Fibroblast of lung (primary cell): ENCODE data around the gene HOXC12. TPM values are rescaled to one million over a fixed set of nuclear protein-coding genes. Genes with fewer than 3 reads are reported as not detected.

Source experiments
- DNase-seq, 2 donors: peaks; one replicate each; pipeline versions ENCODE4 v3.0.0 to v3.0.0-alpha.2; 2010; ENCODE audit warnings: low read depth in 2 of 2
- H2AFZ ChIP-seq: 2 replicates; pipeline ENCODE4 v1.5.1; 2012; ENCODE audit warnings: low read length, control low read depth, inconsistent platforms
- H3K27ac ChIP-seq: 2 replicates; pipeline ENCODE4 v1.5.1; 2011; ENCODE audit warnings: low read length, control low read depth; ENCODE audit not compliant: insufficient read depth
- H3K27me3 ChIP-seq: 2 replicates; pipeline ENCODE4 v1.5.1; 2011; ENCODE audit warnings: mild to moderate bottlenecking, low read length; ENCODE audit not compliant: control insufficient read depth, insufficient read depth
- H3K36me3 ChIP-seq: 2 replicates; pipeline ENCODE4 v1.5.1; 2011; ENCODE audit warnings: low read length; ENCODE audit not compliant: control insufficient read depth, insufficient read depth
- H3K4me1 ChIP-seq: 2 replicates; pipeline ENCODE4 v1.5.1; 2011; ENCODE audit warnings: low read length; ENCODE audit not compliant: control insufficient read depth, insufficient read depth; ENCODE audit errors: extremely low read depth
- H3K4me2 ChIP-seq: 2 replicates; pipeline ENCODE4 v1.5.1; 2011; ENCODE audit warnings: low read length, control low read depth; ENCODE audit not compliant: insufficient read depth; ENCODE audit errors: extremely low read depth
- H3K4me3 ChIP-seq, 4 experiments: fragments of 200-600 bp in 1 of 4; sonication (generic) in 1 of 4; replicated peaks in 1 of 4; 2 replicates each; pipeline ENCODE4 v1.5.1; 2011 to 2016; ENCODE audit warnings: low read length in 4 of 4, low read depth in 3 of 4, mild to moderate bottlenecking in 3 of 4, control low read depth in 2 of 4, inconsistent platforms in 1 of 4, mixed read lengths in 1 of 4; ENCODE audit not compliant: insufficient read depth in 1 of 4; ENCODE audit errors: control extremely low read depth in 1 of 4
- H3K79me2 ChIP-seq: 2 replicates; pipeline ENCODE4 v1.5.1; 2012; ENCODE audit warnings: mild to moderate bottlenecking, low read length, inconsistent platforms; ENCODE audit not compliant: control insufficient read depth, insufficient read depth
- H3K9ac ChIP-seq: 2 replicates; pipeline ENCODE4 v1.5.1; 2011; ENCODE audit warnings: mild to moderate bottlenecking, low read length, control low read depth; ENCODE audit not compliant: insufficient read depth
- H3K9me3 ChIP-seq: 2 replicates; pipeline ENCODE4 v1.5.1; 2012; ENCODE audit warnings: low read depth, low read length; ENCODE audit not compliant: control insufficient read depth, insufficient read depth
- H4K20me1 ChIP-seq: 2 replicates; pipeline ENCODE4 v1.5.1; 2011; ENCODE audit warnings: low read length; ENCODE audit not compliant: control insufficient read depth, insufficient read depth; ENCODE audit errors: extremely low read depth
- EZH2 ChIP-seq: IDR thresholded peaks from 2 replicates; pipeline ENCODE4 v1.5.1; 2012; ENCODE audit warnings: low read length, control low read depth, mild to moderate bottlenecking; ENCODE audit errors: missing control alignments
- polyA plus RNA-seq, 2 donors: library from polyadenylated mRNA; depleted of rRNA in 1 of 2; stranded (reverse) in 1 of 2; unstranded in 1 of 2; fragments of >200 nt; gene quantifications; 2 replicates each; pipeline ENCODE4 v1.2.1, GENCODE V29; 2011 to 2012; ENCODE audit warnings: missing spikeins in 1 of 2
- total RNA-seq: library from RNA; depleted of rRNA; stranded (reverse); fragments of >200 nt; gene quantifications from 2 replicates; pipeline ENCODE4 v1.2.1, GENCODE V29; 2014
- TF ChIP-seq, protein P1 (sequence below), 2 donors: IDR thresholded peaks in 1 of 2; conservative IDR thresholded peaks in 1 of 2; 1 replicate in 1 of 2; 2 replicates in 1 of 2; pipeline ENCODE4 v1.5.1; 2011 to 2012; ENCODE audit warnings: low read length in 2 of 2, control low read depth in 1 of 2, inconsistent platforms in 1 of 2, low read depth in 1 of 2, mild to moderate bottlenecking in 1 of 2

The HOXC12 gene
- total and polyA plus RNA-seq, 2 donors (not counting 1 experiment from before 2014, with no cell fraction given) = not detected

DNA sequence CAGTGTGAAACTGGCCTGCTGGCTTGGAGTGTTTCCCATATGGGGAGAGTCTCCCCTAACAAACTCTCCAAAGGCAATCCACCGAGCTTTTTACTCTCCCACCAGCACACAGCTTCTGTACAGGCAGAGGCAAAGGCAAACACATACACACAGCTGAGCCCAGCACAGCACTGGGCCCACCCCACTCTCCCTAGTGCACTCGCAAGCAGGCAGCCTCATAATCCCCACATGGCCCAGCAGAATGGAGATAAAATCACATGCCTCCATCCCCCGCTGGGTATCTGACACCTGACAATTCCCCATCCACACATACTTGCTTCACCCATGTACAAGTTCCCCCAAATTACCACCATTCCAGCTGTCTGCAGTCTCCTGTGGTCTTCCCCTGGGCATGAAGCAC is 3.4 kb downstream of the HOXC12 start:
- DNase-seq = no peak
- no peaks in the 10 kb centered on the region for H3K36me3 ChIP-seq
- TF ChIP-seq, protein P1, sequence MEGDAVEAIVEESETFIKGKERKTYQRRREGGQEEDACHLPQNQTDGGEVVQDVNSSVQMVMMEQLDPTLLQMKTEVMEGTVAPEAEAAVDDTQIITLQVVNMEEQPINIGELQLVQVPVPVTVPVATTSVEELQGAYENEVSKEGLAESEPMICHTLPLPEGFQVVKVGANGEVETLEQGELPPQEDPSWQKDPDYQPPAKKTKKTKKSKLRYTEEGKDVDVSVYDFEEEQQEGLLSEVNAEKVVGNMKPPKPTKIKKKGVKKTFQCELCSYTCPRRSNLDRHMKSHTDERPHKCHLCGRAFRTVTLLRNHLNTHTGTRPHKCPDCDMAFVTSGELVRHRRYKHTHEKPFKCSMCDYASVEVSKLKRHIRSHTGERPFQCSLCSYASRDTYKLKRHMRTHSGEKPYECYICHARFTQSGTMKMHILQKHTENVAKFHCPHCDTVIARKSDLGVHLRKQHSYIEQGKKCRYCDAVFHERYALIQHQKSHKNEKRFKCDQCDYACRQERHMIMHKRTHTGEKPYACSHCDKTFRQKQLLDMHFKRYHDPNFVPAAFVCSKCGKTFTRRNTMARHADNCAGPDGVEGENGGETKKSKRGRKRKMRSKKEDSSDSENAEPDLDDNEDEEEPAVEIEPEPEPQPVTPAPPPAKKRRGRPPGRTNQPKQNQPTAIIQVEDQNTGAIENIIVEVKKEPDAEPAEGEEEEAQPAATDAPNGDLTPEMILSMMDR (conservative IDR thresholded peaks at IDR 0.05 in 1 of 2, IDR thresholded peaks at IDR 0.05 in 1 of 2; ENCODE audit: low read depth in 1 of 2, low read length in 2 of 2) = no peak
- no peak for TF ChIP-seq EZH2
- H3K79me2 ChIP-seq = no peaks in the 10 kb centered on the region
- no peaks in the 10 kb centered on the region for H3K9me3 ChIP-seq
- H3K27ac ChIP-seq = no peak overlapping the region
- no peaks in the 10 kb centered on the region for H4K20me1 ChIP-seq
- H2AFZ ChIP-seq = no peak overlapping the region
- no peaks in the 10 kb centered on the region for H3K4me1 ChIP-seq
- H3K4me3 ChIP-seq = no peak overlapping the region
- no peak overlapping the region for H3K4me2 ChIP-seq
- peaks cover 93% of the 10 kb centered on the region for H3K27me3 ChIP-seq
- H3K9ac ChIP-seq = no peak overlapping the region

DNA sequence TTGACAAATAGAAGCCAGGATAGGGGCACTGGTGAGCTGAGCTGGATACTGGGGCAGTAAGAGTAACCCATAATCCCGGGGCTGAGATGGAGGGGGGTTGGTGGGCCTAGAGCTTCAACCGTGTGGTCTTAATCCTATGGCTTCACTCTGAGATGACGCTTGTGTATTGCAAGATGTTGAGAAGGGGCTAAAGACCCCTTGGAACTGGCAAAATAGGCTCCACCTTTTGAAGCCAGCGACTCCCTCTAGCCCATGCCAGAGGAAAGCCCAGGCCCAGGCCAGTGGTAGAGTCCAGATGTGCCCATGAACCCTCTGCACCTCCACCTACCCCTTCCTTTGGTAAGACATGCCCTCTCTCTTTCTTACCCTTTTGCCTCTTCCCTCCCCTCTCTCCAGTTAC is 4.6 kb downstream of the HOXC12 start:
- H3K4me3 ChIP-seq = no peak overlapping the region
- no peaks in the 10 kb centered on the region for H3K36me3 ChIP-seq
- DNase-seq = no peak
- H3K27me3 ChIP-seq = peaks cover 93% of the 10 kb centered on the region
- H3K79me2 ChIP-seq = no peaks in the 10 kb centered on the region
- H4K20me1 ChIP-seq = no peaks in the 10 kb centered on the region
- no peaks in the 10 kb centered on the region for H3K9me3 ChIP-seq
- H3K27ac ChIP-seq = no peak overlapping the region
- no peak for TF ChIP-seq EZH2
- TF ChIP-seq, protein P1 (conservative IDR thresholded peaks at IDR 0.05 in 1 of 2, IDR thresholded peaks at IDR 0.05 in 1 of 2; ENCODE audit: low read depth in 1 of 2, low read length in 2 of 2) = no peak
- no peak overlapping the region for H2AFZ ChIP-seq
- no peaks in the 10 kb centered on the region for H3K4me1 ChIP-seq
- H3K9ac ChIP-seq = no peak overlapping the region
- H3K4me2 ChIP-seq = no peak overlapping the region

DNA sequence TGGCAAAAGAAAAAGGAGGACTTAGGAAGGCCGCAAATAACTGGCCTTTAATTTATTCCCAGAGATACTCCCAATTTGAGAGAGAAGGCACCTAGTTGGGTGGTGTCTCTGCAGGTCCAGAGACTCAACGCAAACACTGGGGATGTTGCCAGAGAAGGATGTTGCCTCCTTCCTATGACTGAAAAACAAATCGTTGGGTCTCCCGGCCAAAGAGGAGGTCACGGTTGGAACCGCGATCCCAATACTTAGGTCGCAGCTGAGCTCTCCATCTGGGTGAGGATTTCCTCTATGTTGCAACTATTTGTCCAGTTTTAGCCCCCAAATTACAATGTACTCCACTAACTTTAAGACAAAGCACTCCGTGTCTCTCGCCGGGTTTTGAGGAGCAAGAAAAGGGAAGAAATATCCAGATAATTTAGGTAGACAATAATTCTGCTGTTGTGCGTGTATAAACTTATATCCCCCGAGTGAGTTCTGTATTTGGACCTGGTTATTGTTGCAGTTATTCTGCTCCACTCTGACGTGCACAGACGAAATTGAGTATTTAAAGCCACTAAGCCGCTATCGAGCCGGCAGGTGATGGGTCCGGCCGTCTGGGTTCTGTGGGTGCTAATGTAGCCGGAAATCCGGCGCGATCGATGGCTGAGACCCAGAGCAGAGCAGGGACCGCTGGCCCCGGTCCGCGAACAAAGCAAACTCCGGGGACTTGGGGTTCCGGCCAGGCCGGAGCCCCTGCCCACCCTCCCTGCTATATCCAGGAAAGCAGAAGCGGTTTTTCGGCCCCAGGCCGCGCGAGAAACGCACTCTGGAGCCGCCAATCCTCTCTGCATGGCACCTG is 5.7 kb downstream of the HOXC12 start:
- no peaks in the 10 kb centered on the region for H3K4me1 ChIP-seq
- H3K27ac ChIP-seq = no peak overlapping the region
- no peak overlapping the region for H2AFZ ChIP-seq
- no peaks in the 10 kb centered on the region for H4K20me1 ChIP-seq
- TF ChIP-seq, protein P1 (conservative IDR thresholded peaks at IDR 0.05 in 1 of 2, IDR thresholded peaks at IDR 0.05 in 1 of 2; ENCODE audit: low read depth in 1 of 2, low read length in 2 of 2) = no peak
- peak; percentile 72 for TF ChIP-seq EZH2
- no peak overlapping the region for H3K4me2 ChIP-seq
- no peak overlapping the region for H3K9ac ChIP-seq
- H3K4me3 ChIP-seq = no peak overlapping the region
- peaks cover 95% of the 10 kb centered on the region for H3K27me3 ChIP-seq
- H3K9me3 ChIP-seq = no peaks in the 10 kb centered on the region
- H3K79me2 ChIP-seq = no peaks in the 10 kb centered on the region
- no peaks in the 10 kb centered on the region for H3K36me3 ChIP-seq
- DNase-seq = no peak
